ENCODE results near the gene DUSP15. TPM values are rescaled to one million over a fixed set of nuclear protein-coding genes. Genes with fewer than 3 reads are reported as not detected.

The DUSP15 gene
- total RNA-seq, 2 donors from 2014 or later, result 3.8 to 7.2 TPM

- Histone ChIP-seq H3K27ac (ENCODE audit: low read depth, low read length) (no peak overlapping the region), H3K36me3 (ENCODE audit: control insufficient read depth, insufficient read depth, low read length) (no peaks in the 10 kb centered on the region), H3K9ac (ENCODE audit: extremely low read depth, low read length, poor library complexity, severe bottlenecking) (no peak overlapping the region), H3K27me3 (ENCODE audit: control insufficient read depth, insufficient read depth, low read length, poor library complexity, severe bottlenecking) (no peaks in the 10 kb centered on the region), H3K4me3 (ENCODE audit: low read length) (no peak overlapping the region), H3K4me1 (ENCODE audit: control insufficient read depth, insufficient read depth, low read length) (no peaks in the 10 kb centered on the region), H3K9me3 (ENCODE audit: control insufficient read depth, low read length) (peaks cover 6% of the 10 kb centered on the region)
- peak; percentile 48 for DNase-seq
- no peak overlapping the region for H3K27ac Mint-ChIP-seq
- H3K27me3 Mint-ChIP-seq (ENCODE audit: insufficient read depth), result no peaks in the 10 kb centered on the region
- H3K36me3 Mint-ChIP-seq (ENCODE audit: low read depth), result no peaks in the 10 kb centered on the region
- no peaks in the 10 kb centered on the region for H3K9me3 Mint-ChIP-seq
- peaks cover 9% of the 10 kb centered on the region for H3K4me1 Mint-ChIP-seq
- WGBS, 2 experiments (ENCODE audit: insufficient coverage in 1 of 2, insufficient read length in 1 of 2), result 87 to 94% methylated on average over 6 to 15 of the region's 15 CpGs
- H3K4me3 Mint-ChIP-seq, result no peak overlapping the region
- TF ChIP-seq CTCF (conservative IDR thresholded peaks at IDR 0.05), result no peak
Observed at GRCh38 chr20:31913431-31914157, 43.3 kb upstream of the DUSP15 start.

- no peaks in the 10 kb centered on the region for H3K27me3 Mint-ChIP-seq (ENCODE audit: insufficient read depth)
- peaks cover 5% of the 10 kb centered on the region for H3K4me1 Mint-ChIP-seq
- Histone ChIP-seq H3K27ac (ENCODE audit: low read depth, low read length) (no peak overlapping the region), H3K4me1 (ENCODE audit: control insufficient read depth, insufficient read depth, low read length) (no peaks in the 10 kb centered on the region), H3K9ac (ENCODE audit: extremely low read depth, low read length, poor library complexity, severe bottlenecking) (no peak overlapping the region), H3K36me3 (ENCODE audit: control insufficient read depth, insufficient read depth, low read length) (no peaks in the 10 kb centered on the region), H3K4me3 (ENCODE audit: low read length) (no peak overlapping the region), H3K9me3 (ENCODE audit: control insufficient read depth, low read length) (no peaks in the 10 kb centered on the region), H3K27me3 (ENCODE audit: control insufficient read depth, insufficient read depth, low read length, poor library complexity, severe bottlenecking) (no peaks in the 10 kb centered on the region)
- no peak for TF ChIP-seq CTCF (conservative IDR thresholded peaks at IDR 0.05)
- no peaks in the 10 kb centered on the region for H3K36me3 Mint-ChIP-seq (ENCODE audit: low read depth)
- H3K9me3 Mint-ChIP-seq, result no peaks in the 10 kb centered on the region
- DNase-seq, result peak; percentile 43
- 92 to 95% methylated on average over 4 of the region's 4 CpGs for WGBS, 2 experiments (ENCODE audit: insufficient coverage in 1 of 2, insufficient read length in 1 of 2)
- no peak overlapping the region for H3K27ac Mint-ChIP-seq
- no peak overlapping the region for H3K4me3 Mint-ChIP-seq
Observed at GRCh38 chr20:31910071-31910803, 39.9 kb upstream of the DUSP15 start.

- Histone ChIP-seq H3K9ac (ENCODE audit: extremely low read depth, low read length, poor library complexity, severe bottlenecking) (no peak overlapping the region), H3K36me3 (ENCODE audit: control insufficient read depth, insufficient read depth, low read length) (no peaks in the 10 kb centered on the region), H3K27me3 (ENCODE audit: control insufficient read depth, insufficient read depth, low read length, poor library complexity, severe bottlenecking) (no peaks in the 10 kb centered on the region), H3K27ac (ENCODE audit: low read depth, low read length) (no peak overlapping the region), H3K4me1 (ENCODE audit: control insufficient read depth, insufficient read depth, low read length) (no peaks in the 10 kb centered on the region), H3K4me3 (ENCODE audit: low read length) (no peak overlapping the region), H3K9me3 (ENCODE audit: control insufficient read depth, low read length) (no peaks in the 10 kb centered on the region)
- no peak overlapping the region for H3K27ac Mint-ChIP-seq
- DNase-seq, result peak; percentile 42
- H3K4me1 Mint-ChIP-seq, result peaks cover 5% of the 10 kb centered on the region
- no peaks in the 10 kb centered on the region for H3K9me3 Mint-ChIP-seq
- no peaks in the 10 kb centered on the region for H3K36me3 Mint-ChIP-seq (ENCODE audit: low read depth)
- WGBS, 2 experiments (ENCODE audit: insufficient coverage in 1 of 2, insufficient read length in 1 of 2), result 90 to 93% methylated on average over 16 to 17 of the region's 17 CpGs
- TF ChIP-seq CTCF (conservative IDR thresholded peaks at IDR 0.05), result no peak
- H3K27me3 Mint-ChIP-seq (ENCODE audit: insufficient read depth), result no peaks in the 10 kb centered on the region
- H3K4me3 Mint-ChIP-seq, result no peak overlapping the region
Observed at GRCh38 chr20:31909253-31910070, 39.1 kb upstream of the DUSP15 start.

Measured in endodermal cell (in vitro differentiated cells).